HEK293 (cell line): ENCODE measurements around the gene CEP89.

Experiments used
- CTCF ChIA-PET: fragments of 350-600 bp; formaldehyde crosslinking; extraction: SDS; loops from one replicate; lab custom pipeline; 2021; ENCODE audit warnings: antibody characterized with exemption; lab: Yijun Ruan, JAX
- POLR2A ChIA-PET: fragments of 300-600 bp; formaldehyde crosslinking; extraction: SDS; loops from one replicate; lab custom pipeline; 2020; ENCODE audit warnings: antibody characterized with exemption, inconsistent platforms; lab: Yijun Ruan, JAX
- H3K27ac ChIP-seq: fragments of 200-500 bp; sonication (Bioruptor generic); 2 replicates; pipeline ENCODE4 v1.5.1; 2014; ENCODE audit warnings: low read depth, low read length, control low read depth, inconsistent platforms; ENCODE audit errors: extremely low read depth
- H3K36me3 ChIP-seq, 2 experiments: fragments of 200-500 bp in 1 of 2; sonication (Bioruptor generic) in 1 of 2; 1 replicate in 1 of 2; 2 replicates in 1 of 2; pipeline ENCODE4 v1.5.1; 2014 to 2017; ENCODE audit warnings: inconsistent platforms in 2 of 2, low read length in 2 of 2; ENCODE audit not compliant: control insufficient read depth in 2 of 2, insufficient read depth in 1 of 2
- H3K4me1 ChIP-seq: fragments of 200-500 bp; sonication (Bioruptor generic); 2 replicates; pipeline ENCODE4 v1.5.1; 2014; ENCODE audit warnings: mild to moderate bottlenecking, low read length, inconsistent platforms; ENCODE audit not compliant: control insufficient read depth, insufficient read depth
- H3K4me3 ChIP-seq: 2 replicates; pipeline ENCODE4 v1.5.1; 2011; ENCODE audit warnings: low read depth, mild to moderate bottlenecking, control low read depth, low read length, moderate library complexity
- H3K9me3 ChIP-seq: fragments of 200-500 bp; sonication (Bioruptor generic); 2 replicates; pipeline ENCODE4 v1.5.1; 2014; ENCODE audit warnings: low read depth, low read length, inconsistent platforms; ENCODE audit not compliant: control insufficient read depth, insufficient read depth
- GLIS1 ChIP-seq: fragments of 450-650 bp; formaldehyde crosslinking; IDR thresholded peaks from 2 replicates; pipeline ENCODE4 v1.5.1; 2016; ENCODE audit warnings: missing biosample characterization, missing genetic modification characterization
- HOXD13 ChIP-seq: sonication (generic); formaldehyde crosslinking; IDR thresholded peaks from 2 replicates; pipeline ENCODE4 v1.8.0; 2022; ENCODE audit warnings: missing genetic modification reagents, borderline replicate concordance
- PBX3 ChIP-seq: sonication (generic); formaldehyde crosslinking; IDR thresholded peaks from 2 replicates; pipeline ENCODE4 v1.8.1; 2022; ENCODE audit warnings: mild to moderate bottlenecking, moderate library complexity, missing genetic modification reagents
- PRDM2 ChIP-seq: fragments of 450-650 bp; formaldehyde crosslinking; IDR thresholded peaks from 2 replicates; pipeline ENCODE4 v1.5.1; 2016; ENCODE audit warnings: missing biosample characterization, missing genetic modification characterization, borderline replicate concordance
- PRDM4 ChIP-seq: fragments of 450-650 bp; formaldehyde crosslinking; IDR thresholded peaks from 2 replicates; pipeline ENCODE4 v1.5.1; 2017; ENCODE audit warnings: missing biosample characterization, missing genetic modification characterization
- REPIN1 ChIP-seq: fragments of 450-650 bp; formaldehyde crosslinking; IDR thresholded peaks from 2 replicates; pipeline ENCODE4 v1.5.1; 2017; ENCODE audit warnings: missing biosample characterization, missing genetic modification characterization, low read depth
- SP2 ChIP-seq: fragments of 450-650 bp; formaldehyde crosslinking; IDR thresholded peaks from 2 replicates; pipeline ENCODE4 v1.5.1; 2016; ENCODE audit warnings: missing biosample characterization, missing genetic modification characterization
- SP3 ChIP-seq: fragments of 450-650 bp; formaldehyde crosslinking; IDR thresholded peaks from 2 replicates; pipeline ENCODE4 v1.5.1; 2016; ENCODE audit warnings: missing biosample characterization, missing genetic modification characterization
- YY2 ChIP-seq: fragments of 450-650 bp; formaldehyde crosslinking; IDR thresholded peaks from 2 replicates; pipeline ENCODE4 v1.5.1; 2016; ENCODE audit warnings: missing biosample characterization, missing genetic modification characterization
- ZBTB11 ChIP-seq: fragments of 450-650 bp; formaldehyde crosslinking; conservative IDR thresholded peaks from 2 replicates; pipeline ENCODE4 v1.5.1; 2016; ENCODE audit warnings: low read depth, missing biosample characterization, missing genetic modification characterization
- ZBTB48 ChIP-seq: fragments of 450-650 bp; formaldehyde crosslinking; IDR thresholded peaks from 2 replicates; pipeline ENCODE4 v1.5.1; 2016; ENCODE audit warnings: missing biosample characterization, missing genetic modification characterization
- ZNF140 ChIP-seq: fragments of 450-650 bp; formaldehyde crosslinking; IDR thresholded peaks from 2 replicates; pipeline ENCODE4 v1.5.1; 2016; ENCODE audit warnings: missing biosample characterization, missing genetic modification characterization
- ZNF221 ChIP-seq: fragments of 450-650 bp; formaldehyde crosslinking; IDR thresholded peaks from 2 replicates; pipeline ENCODE4 v1.5.1; 2017; ENCODE audit warnings: missing biosample characterization, missing genetic modification characterization, borderline replicate concordance
- ZNF266 ChIP-seq: fragments of 450-650 bp; formaldehyde crosslinking; IDR thresholded peaks from 2 replicates; pipeline ENCODE4 v1.5.1; 2016; ENCODE audit warnings: missing biosample characterization, missing genetic modification characterization, low read depth
- ZNF280D ChIP-seq: fragments of 450-650 bp; formaldehyde crosslinking; IDR thresholded peaks from 2 replicates; pipeline ENCODE4 v1.5.1; 2016; ENCODE audit warnings: missing biosample characterization, missing genetic modification characterization
- ZNF391 ChIP-seq: fragments of 450-650 bp; formaldehyde crosslinking; IDR thresholded peaks from 2 replicates; pipeline ENCODE4 v1.5.1; 2016; ENCODE audit warnings: low read depth, missing biosample characterization, missing genetic modification characterization, borderline replicate concordance
- ZNF449 ChIP-seq: fragments of 450-650 bp; formaldehyde crosslinking; IDR thresholded peaks from 2 replicates; pipeline ENCODE4 v1.5.1; 2017; ENCODE audit warnings: missing biosample characterization, mild to moderate bottlenecking, missing genetic modification characterization, moderate library complexity

CEP89 gene

GRCh38 chr19:32971715-32972540 is at the start of gene CEP89, which contains the start of gene FAAP24:
Gene CEP89 (minus strand): TSS chr19:32971958. CDS start chr19:32971874, 84 bp downstream.
Gene FAAP24 (plus strand): TSS chr19:32972242. CDS start chr19:32973197, 955 bp downstream.
- Histone ChIP-seq H3K9me3 (no peaks in the 10 kb centered on the region), H3K4me3 (peak within 1 kb of the TSS; percentile 64), H3K36me3 (peaks cover 36 to 50% of the 10 kb centered on the region in 2 experiments), H3K4me1 (peaks cover 14% of the 10 kb centered on the region), H3K27ac (peak within 1 kb of the TSS; percentile 83)
- ChIA-PET POLR2A (interaction anchor here (0.6 to 2.1 kb wide), 23 partner anchors 9 to 390 kb away, joined by 3 to 14 read pairs (median 3); partner anchors contain the start of genes ANKRD27, CEBPA, GPATCH1 and NUDT19), CTCF (interaction anchor here (0.7 to 13.3 kb wide), 8 partner anchors 9 to 295 kb away, joined by 3 to 335 read pairs (median 4); no protein-coding TSS in a partner anchor)
- TF ChIP-seq ZNF280D (tag by site-specific recombination) (peak; percentile 78; the same call in 1 of the 2 replicates), REPIN1 (tag by site-specific recombination) (peak; percentile 90; the same call in 1 of the 2 replicates), ZNF266 (tag by site-specific recombination) (no peak), PBX3 (peak; percentile 97), ZNF221 (no peak), HOXD13 (CRISPR knock-in tag) (no peak), ZBTB48 (tag by site-specific recombination) (peak; percentile 98), SP3 (peak; percentile 99), ZNF449 (tag by site-specific recombination) (peak; percentile 92), ZNF391 (tag by site-specific recombination) (0 out of 2 replicates have a peak, but pooled peaks have one; percentile 56), YY2 (tag by site-specific recombination) (0 out of 2 replicates have a peak, but pooled peaks have one; percentile 10), PRDM2 (tag by site-specific recombination) (no peak), ZBTB11 (peak; percentile 74), ZNF140 (tag by site-specific recombination) (no peak), SP2 (tag by site-specific recombination) (peak; percentile 100), PRDM4 (peak; percentile 63), GLIS1 (peak; percentile 86)
